Skeletal muscle satellite cell (primary cell): ENCODE measurements around the gene PLEKHN1.
"Not testable (repeated sequence)": the region's sequence is repeated elsewhere in the genome, so short reads cannot be mapped to it uniquely, and the experiment has no call there.

Experiments used
- H3K27me3 ChIP-seq: 2 replicates; pipeline ENCODE4 v1.7.0; 2013; ENCODE audit warnings: low read length; ENCODE audit not compliant: control insufficient read depth, insufficient read depth
- H3K36me3 ChIP-seq: 2 replicates; pipeline ENCODE4 v1.7.0; 2013; ENCODE audit warnings: mild to moderate bottlenecking, control low read depth, low read length; ENCODE audit not compliant: insufficient read depth
- H3K4me1 ChIP-seq: 2 replicates; pipeline ENCODE4 v1.7.0; 2013; ENCODE audit warnings: low read length; ENCODE audit not compliant: control insufficient read depth, insufficient read depth
- H3K4me2 ChIP-seq: 2 replicates; pipeline ENCODE4 v1.7.0; 2013; ENCODE audit warnings: mild to moderate bottlenecking, low read length
- H3K4me3 ChIP-seq: 2 replicates; pipeline ENCODE4 v1.7.0; 2013; ENCODE audit warnings: low read length
- H3K9ac ChIP-seq: 2 replicates; pipeline ENCODE4 v1.7.0; 2013; ENCODE audit warnings: mild to moderate bottlenecking, low read depth, low read length, moderate library complexity
- H3K9me3 ChIP-seq: replicated peaks from 2 replicates; pipeline ENCODE4 v1.7.0; 2013; ENCODE audit warnings: mild to moderate bottlenecking, control low read depth, low read length

PLEKHN1 gene

DNA sequence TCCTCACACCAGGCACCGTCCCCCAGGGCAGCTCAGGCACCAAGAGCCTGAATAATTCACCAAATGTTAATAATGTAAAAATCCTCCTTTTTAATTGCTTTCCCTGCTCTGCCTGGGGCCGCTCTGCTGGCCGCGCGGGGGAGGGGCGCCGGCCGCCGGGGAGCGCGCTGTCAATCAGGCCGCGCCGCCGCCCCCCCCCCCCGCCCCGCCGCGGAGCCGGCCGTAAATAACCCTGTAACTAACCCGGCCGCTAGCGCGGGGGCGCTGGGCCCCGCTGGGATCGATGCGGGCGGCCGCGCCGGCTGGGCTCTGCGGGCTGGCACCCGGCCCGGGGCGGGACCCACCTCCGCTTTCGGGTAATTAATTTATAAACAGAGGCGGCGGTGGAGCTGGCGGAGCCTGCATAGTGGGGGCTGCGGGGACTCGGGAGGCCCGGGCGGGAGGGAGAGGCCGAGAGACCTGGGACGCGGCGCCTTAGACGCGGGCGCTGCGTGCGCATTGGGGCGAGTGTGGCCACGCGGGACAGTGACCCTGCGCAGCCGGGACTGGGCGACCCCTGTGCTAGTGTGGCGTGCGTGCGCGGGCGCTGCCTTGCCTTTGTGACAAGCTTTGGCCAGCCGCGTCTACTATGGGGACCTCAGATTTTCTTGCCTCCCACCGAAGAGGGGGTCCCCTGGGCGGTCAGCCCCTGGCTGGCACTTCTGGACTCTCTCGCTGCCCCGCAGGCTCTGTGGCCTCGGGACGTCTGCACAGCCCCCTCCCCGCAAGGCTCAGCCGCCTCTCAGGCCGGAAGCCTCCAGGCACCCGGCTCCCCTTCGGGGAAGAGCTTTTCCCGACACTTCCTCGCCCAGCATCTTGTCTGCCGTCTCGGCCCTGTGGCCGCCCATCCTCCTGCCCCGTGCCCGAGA, 25.9 kb upstream of the PLEKHN1 start:
- Histone ChIP-seq H3K4me1 (peaks cover 71% of the 10 kb centered on the region), H3K4me3 (peak overlapping the region; percentile 57), H3K4me2 (peak overlapping the region; percentile 81), H3K9me3 (no peaks in the 10 kb centered on the region), H3K27me3 (peaks cover 3% of the 10 kb centered on the region), H3K9ac (peak overlapping the region; percentile 55), H3K36me3 (peaks cover 11% of the 10 kb centered on the region)

DNA sequence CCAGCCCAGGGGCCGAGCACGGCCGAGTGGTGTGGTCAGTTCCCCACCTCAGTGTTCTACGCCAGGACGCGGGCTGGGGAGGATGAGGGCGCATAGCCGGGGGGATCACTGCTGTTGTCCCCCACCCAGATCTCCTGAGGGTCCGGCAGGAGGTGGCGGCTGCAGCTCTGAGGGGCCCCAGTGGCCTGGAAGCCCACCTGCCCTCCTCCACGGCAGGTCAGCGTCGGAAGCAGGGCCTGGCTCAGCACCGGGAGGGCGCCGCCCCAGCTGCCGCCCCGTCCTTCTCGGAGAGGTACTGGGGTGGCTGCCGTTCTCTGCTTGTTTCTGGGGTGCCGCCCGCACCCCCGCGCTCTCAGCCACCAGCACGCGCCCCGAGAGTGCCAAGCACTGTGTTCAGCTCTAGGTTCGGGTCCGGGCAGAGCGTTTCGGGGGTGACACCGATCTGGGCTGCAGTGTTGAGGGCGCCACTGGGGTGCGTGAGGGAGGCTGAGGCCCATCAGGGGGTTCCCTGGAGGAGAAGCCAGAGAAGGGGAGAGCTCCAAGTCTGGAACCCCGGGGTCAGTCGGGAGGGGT, 25.2 kb upstream of the PLEKHN1 start:
- Histone ChIP-seq H3K27me3 (no peaks in the 10 kb centered on the region), H3K9ac (peak overlapping the region; percentile 55)

DNA sequence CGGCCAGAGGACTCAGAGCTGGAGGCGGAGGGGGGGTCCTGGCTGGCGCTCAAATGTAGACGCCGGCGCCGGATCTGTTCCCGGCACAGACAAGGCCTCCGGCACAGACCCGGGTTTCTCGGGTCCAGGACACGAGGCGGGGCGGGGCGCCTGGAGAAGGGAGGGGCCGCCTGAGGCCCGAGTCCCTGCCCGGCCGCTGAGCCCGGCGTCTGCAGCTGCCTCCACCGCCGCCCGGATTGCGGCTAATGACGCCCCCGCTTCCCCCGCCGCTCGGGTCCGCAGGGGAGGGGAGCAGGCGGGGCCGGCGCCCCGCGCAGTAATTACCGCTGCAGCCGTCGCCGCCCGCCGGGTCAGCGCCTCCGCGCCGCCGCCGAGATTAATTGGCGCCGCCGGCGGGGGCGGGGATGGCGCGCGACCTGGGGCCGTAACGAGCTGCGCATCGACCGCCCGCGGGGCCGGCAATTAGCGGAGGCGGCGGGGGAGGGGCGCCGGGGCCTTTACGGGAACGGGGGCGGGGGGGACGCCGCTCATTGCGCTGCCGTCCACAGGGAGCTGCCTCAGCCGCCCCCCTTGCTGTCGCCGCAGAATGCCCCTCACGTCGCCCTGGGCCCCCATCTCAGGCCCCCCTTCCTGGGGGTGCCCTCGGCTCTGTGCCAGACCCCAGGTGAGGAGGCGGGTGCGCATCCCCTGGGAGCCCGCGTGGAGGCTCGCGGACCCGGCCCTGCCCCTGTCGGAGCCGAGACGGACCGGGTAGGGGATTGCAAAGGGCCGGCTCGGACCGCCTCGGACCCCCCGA, 24.5 kb upstream of the PLEKHN1 start:
- peaks cover 65% of the 10 kb centered on the region for H3K4me1 ChIP-seq
- H3K4me2 ChIP-seq = peak overlapping the region; percentile 81
- H3K4me3 ChIP-seq = peak overlapping the region; percentile 57

More for the DNA sequence above, 25.2 kb upstream of the PLEKHN1 start:
- Histone ChIP-seq H3K36me3 (peaks cover 16% of the 10 kb centered on the region), H3K4me2 (peak overlapping the region; percentile 81), H3K4me3 (peak overlapping the region; percentile 57), H3K9me3 (no peaks in the 10 kb centered on the region), H3K4me1 (peaks cover 65% of the 10 kb centered on the region)

DNA sequence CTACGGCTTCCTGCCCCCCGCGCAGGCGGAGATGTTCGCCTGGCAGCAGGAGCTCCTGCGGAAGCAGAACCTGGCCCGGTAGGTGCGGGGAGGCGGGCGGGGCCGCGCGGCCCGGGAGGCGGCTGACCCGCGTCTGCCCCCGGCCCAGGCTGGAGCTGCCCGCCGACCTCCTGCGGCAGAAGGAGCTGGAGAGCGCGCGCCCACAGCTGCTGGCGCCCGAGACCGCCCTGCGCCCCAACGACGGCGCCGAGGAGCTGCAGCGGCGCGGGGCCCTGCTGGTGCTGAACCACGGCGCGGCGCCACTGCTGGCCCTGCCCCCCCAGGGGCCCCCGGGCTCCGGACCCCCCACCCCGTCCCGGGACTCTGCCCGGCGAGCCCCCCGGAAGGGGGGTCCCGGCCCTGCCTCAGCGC, 23.9 kb upstream of the PLEKHN1 start:
- Histone ChIP-seq H3K9ac (no peak overlapping the region), H3K9me3 (no peaks in the 10 kb centered on the region), H3K4me2 (peak overlapping the region; percentile 81), H3K4me1 (peaks cover 65% of the 10 kb centered on the region), H3K36me3 (peaks cover 27% of the 10 kb centered on the region), H3K27me3 (no peaks in the 10 kb centered on the region), H3K4me3 (peak overlapping the region; percentile 57)

More for the DNA sequence above, 24.5 kb upstream of the PLEKHN1 start:
- no peaks in the 10 kb centered on the region for H3K27me3 ChIP-seq
- H3K9me3 ChIP-seq = no peaks in the 10 kb centered on the region
- peak overlapping the region; percentile 55 for H3K9ac ChIP-seq
- peaks cover 21% of the 10 kb centered on the region for H3K36me3 ChIP-seq

DNA sequence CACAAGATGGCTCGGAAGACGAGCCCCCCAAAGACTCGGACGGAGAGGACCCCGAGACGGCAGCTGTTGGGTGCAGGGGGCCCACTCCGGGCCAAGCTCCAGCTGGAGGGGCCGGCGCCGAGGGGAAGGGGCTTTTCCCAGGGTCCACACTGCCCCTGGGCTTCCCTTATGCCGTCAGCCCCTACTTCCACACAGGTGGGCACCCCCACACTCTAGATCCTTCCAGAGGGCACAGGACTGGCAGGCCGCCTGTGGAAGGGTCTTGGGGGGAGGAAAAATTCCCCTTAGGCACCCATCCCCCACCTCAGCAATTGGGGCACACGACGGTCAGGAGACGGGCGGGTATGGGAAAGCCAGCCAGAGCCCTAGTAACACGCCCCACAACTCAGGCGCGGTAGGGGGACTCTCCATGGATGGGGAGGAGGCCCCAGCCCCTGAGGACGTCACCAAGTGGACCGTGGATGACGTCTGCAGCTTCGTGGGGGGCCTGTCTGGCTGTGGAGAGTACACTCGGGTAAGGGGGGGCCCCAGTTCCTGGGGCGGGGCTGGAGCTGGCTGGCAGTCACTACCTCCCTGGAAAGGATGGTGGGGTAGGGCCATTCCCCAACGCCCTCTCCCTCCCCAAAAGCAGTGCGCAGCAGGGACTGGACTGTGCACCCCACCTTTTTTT, 23.3 kb upstream of the PLEKHN1 start:
- Histone ChIP-seq H3K4me3 (peak overlapping the region; percentile 57), H3K27me3 (no peaks in the 10 kb centered on the region), H3K9me3 (no peaks in the 10 kb centered on the region), H3K36me3 (peaks cover 33% of the 10 kb centered on the region), H3K9ac (no peak overlapping the region), H3K4me1 (peaks cover 65% of the 10 kb centered on the region), H3K4me2 (peak overlapping the region; percentile 81)

DNA sequence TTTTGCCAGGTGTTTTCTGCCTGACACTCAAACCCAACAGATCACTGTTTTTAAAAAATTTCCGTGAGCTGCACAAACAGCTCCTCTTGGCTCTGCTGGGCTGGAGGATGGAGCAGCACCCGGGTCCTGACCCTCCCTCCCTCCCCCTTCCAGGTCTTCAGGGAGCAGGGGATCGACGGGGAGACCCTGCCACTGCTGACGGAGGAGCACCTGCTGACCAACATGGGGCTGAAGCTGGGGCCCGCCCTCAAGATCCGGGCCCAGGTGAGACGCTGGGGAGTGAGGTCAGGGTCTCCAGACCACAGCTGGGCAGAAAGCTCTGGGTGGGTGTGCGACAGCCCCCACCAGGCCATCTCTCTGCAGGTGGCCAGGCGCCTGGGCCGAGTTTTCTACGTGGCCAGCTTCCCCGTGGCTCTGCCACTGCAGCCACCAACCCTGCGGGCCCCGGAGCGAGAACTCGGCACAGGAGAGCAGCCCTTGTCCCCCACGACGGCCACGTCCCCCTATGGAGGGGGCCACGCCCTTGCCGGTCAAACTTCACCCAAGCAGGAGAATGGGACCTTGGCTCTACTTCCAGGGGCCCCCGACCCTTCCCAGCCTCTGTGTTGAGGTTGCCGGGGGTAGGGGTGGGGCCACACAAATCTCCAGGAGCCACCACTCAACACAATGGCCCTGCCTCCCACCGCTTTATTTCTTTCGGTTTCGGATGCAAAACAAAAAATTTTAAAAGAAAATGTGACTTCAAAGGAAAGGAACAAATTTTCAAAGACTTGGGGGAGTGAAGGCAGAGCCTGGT, 22.5 kb upstream of the PLEKHN1 start:
- Histone ChIP-seq H3K4me1 (peaks cover 59% of the 10 kb centered on the region), H3K36me3 (peaks cover 39% of the 10 kb centered on the region), H3K9me3 (no peaks in the 10 kb centered on the region), H3K4me3 (no peak overlapping the region), H3K27me3 (no peaks in the 10 kb centered on the region), H3K9ac (no peak overlapping the region), H3K4me2 (no peak overlapping the region)

DNA sequence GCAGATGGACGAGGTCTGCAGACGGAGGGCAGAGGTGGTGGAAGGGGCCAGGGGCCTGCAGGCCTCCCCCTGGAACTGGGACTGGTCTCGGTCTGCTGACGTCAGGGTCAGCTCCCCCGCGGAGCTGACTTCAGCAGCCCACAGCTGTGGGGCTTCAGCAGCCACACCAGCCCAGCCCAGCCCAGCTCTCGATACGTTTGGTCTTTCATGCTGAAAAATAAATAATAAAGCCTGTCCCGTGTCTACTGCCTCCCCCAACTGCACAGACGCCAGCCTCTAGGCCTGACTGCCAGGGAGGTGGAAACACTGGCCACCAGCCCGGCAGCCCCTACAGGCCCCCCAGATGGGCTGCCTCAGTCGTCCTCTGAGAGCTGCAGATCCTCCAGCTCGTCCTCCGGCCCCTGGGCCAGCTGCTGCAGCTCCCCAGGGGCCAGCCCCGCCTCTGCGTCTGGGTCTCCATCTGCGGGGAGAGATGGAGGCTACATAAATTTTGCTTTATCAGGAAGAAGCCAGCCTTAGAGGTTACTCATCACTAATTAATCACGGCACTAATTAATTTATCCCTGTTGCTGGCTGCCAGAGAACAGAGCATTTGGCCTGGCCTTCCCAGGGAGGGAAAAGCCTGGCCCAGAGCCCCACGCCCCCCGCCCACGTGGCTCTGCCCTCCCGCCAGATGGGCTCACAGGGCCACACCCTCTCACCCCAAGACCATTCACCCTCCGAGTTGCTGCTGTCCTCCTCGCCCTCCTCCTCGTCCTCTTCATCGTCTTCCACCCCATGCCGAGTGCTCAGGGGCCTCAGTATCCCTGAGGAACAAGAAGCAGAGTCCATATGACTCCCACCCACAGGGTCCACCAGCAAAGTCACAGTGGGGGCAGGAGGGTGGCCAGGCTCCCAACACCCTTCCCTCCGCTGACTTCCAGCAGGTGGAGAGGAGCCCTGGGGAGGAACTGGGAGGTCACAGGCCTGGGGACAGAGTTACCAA, 21.6 kb upstream of the PLEKHN1 start:
- no peak overlapping the region for H3K9ac ChIP-seq
- peaks cover 50% of the 10 kb centered on the region for H3K4me1 ChIP-seq
- no peaks in the 10 kb centered on the region for H3K9me3 ChIP-seq
- no peak overlapping the region for H3K4me3 ChIP-seq
- H3K4me2 ChIP-seq = no peak overlapping the region
- peaks cover 47% of the 10 kb centered on the region for H3K36me3 ChIP-seq
- no peaks in the 10 kb centered on the region for H3K27me3 ChIP-seq

DNA sequence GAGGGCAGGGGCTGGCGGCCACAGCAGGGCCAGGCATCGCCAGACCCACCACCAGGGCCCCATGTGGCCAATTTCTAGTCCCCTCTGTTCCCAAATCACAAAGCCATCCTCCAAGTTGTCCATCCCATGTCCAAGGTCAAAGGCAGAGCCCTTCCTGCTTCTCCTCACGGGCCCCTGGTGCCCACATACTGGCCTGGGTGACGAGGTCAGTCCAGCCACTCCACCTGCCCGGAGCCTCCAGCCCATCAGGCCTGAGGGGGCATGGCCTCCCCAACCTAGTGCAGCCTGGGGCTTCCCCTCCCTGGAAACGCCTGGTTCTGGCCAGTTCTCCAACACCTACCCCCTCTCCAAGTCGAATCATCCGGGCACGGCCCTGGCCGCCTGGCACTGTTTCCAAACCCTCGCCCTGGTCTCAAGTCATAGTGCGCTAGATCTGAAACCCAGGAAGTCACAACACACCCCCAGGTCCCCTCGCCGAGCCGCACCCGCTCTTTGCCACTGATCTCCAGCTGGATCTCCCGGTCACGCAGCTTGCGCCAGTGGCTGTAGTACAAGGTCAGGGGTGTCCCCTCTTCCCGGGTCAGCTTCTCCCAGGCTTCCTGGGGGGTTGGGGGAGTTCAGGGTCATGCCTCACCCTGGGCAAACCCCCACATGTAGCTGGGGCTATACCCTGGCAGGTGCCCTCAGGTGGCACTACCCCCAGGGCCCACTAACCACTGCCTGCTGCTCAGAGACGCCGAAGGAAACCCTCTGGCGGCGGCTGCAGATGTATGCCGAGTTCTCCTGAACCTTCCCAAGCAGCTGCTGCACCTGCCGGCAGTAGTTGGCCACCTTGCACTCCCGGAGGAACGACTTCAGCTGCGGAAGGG, 20.4 kb upstream of the PLEKHN1 start:
- Histone ChIP-seq H3K9ac (no peak overlapping the region), H3K36me3 (peaks cover 60% of the 10 kb centered on the region), H3K4me2 (no peak overlapping the region)

DNA sequence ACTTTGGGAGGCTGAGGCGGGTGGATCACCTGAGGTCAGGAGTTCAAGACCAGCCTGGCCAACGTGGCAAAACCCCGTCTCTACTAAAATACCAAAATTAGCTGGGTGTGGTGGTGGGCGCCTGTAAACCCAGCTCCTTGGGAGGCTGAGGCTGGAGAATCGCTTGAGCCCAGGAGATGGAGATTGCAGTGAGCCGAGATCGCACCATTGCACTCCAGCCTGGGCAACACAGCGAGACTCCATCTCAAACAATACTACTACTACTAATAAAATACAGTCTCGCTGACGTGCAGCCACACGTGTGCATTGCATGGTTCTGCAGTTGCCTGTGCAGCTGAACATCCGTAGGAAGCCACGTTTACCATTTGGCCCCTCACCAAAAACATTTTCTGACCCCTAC, 19.5 kb upstream of the PLEKHN1 start:
- not testable (repeated sequence) for H3K9ac ChIP-seq, H3K4me2 ChIP-seq, H3K9me3 ChIP-seq, H3K4me3 ChIP-seq, H3K27me3 ChIP-seq
- Histone ChIP-seq H3K36me3 (peaks cover 65% of the 10 kb centered on the region), H3K4me1 (peaks cover 32% of the 10 kb centered on the region)

More for the DNA sequence above, 20.4 kb upstream of the PLEKHN1 start:
- no peaks in the 10 kb centered on the region for H3K9me3 ChIP-seq
- no peak overlapping the region for H3K4me3 ChIP-seq
- peaks cover 38% of the 10 kb centered on the region for H3K4me1 ChIP-seq
- no peaks in the 10 kb centered on the region for H3K27me3 ChIP-seq
